Stimulated activated CD4-positive, alpha-beta T cell treated with anti-CD3 and anti-CD28 coated beads, TNF-alpha, amount 100 ng/mL, for 48 hours (primary cell): ENCODE measurements around the gene OR8S1.

Experiments used
- DNase-seq, 3 donors: peaks; one replicate each; pipeline ENCODE4 v3.0.0-alpha.2; 2020; ENCODE audit warnings: low read depth in 3 of 3

OR8S1 gene

DNA sequence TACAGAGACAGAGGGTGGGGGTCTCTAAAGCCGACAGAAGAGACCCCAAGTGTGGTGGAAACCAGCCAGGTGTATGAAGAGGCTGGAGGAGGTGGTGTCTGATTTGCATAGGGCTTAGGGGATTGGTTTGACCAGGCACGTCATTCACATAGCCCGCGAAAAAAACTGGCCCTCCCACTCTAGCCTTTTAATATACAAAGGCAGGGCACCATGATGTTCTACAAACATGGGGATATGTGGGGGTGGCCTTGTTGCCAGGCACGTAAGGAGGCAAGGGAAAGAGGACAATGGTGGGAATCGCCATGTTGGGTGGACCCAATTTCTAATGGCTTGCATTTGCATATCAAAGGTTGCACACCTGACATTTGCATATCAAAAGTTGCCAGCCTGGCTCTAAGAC, 31.2 kb downstream of the OR8S1 start:
- no peak for DNase-seq

DNA sequence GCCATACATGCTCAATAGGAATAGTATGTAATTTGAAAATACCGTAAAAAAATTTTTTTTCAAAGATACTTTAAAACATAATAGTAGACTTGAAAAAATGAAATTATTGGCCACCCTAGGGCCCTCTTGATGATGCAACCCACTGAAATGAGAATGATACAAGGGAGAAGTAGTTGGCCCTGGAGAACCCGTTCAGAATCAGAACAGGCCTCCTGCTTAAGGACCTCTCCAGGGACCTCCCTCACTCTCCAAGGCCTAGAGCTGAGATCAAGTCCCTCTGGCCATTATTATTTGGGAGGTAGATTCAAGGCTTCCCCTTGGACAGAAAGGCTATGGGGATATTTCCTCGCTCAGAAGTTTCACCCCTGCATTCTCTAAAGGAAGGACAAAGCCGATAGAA, 32.5 kb downstream of the OR8S1 start:
- DNase-seq: no peak

DNA sequence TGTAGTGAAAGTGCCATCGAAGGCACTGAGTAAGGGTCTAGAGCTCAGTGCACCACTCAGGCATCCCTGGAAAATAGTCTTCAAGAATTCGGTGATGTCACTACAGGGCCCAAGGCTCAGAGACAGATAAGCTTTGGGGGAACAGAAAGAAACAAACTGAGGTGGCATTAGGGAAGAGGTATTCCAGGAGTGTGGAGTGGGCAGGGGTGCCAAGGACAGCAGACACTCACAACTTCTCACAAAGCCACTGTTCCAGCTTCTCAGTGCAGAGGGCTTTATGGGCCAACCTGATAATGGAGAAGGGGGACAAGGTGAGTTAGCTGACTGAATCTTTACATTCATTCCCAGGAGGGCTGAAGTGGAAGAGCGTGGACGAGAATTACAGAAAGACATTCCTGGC, 42.3 kb downstream of the OR8S1 start:
- no peak for DNase-seq

DNA sequence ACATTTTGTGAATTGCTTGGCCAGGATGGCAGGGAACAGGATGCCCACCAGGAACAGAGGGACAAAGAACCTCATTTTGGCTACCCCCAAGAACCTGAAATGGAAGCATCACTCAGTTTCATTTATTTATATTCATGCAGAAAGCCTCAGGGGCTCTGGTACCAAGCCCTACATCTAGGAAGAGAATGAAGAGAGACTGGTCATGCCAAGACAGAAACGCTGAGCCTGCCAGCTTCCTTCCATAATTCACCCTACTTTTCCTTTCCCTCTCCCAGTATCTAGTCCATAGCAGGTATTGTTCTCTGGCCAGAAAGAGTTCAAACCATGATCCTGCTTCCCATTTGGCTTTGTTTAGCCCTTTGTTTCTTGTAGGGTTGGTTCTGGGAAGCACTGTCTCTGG, 44.5 kb downstream of the OR8S1 start, which contains the start of gene LALBA:
Gene LALBA (minus strand): TSS at position 101 of the 400 bp plus-strand sequence. CDS start 26 bp downstream, at position 75.
- no peak for DNase-seq

DNA sequence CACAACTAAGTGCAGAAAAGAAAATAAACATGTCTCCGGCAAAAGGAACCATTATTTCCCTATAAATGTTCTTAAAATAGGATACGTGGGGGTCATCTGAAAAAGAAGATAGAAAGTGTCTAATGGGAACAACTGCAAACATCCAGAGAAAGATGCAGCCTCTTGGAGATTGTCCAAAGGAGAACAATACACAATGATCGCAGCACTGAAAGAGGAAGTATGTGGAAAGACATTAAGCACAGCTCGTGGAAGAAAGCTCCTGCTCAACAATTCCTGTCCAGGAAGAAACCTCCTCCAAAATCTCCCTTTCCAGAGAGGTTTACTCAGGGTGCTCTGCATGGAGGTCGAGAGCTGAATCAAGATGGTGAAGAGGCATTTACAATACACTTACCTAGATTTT, 46.9 kb downstream of the OR8S1 start:
- no peak for DNase-seq
